RWPE1 (cell line): ENCODE measurements around the gene ASCL1.

Experiments used
- CTCF ChIA-PET: fragments of 350-600 bp; sonication (Branson Sonifier 250); formaldehyde crosslinking; extraction: SDS; loops from one replicate; lab custom pipeline; 2021; lab: Yijun Ruan, JAX
- POLR2A ChIA-PET: fragments of 400-600 bp; formaldehyde crosslinking; extraction: SDS; loops from one replicate; lab custom pipeline; 2020; ENCODE audit warnings: antibody characterized with exemption; ENCODE audit not compliant: low non-redundant PET; lab: Yijun Ruan, JAX
- DNase-seq: peaks from one replicate; pipeline ENCODE4 v3.0.0; 2012; ENCODE audit warnings: low spot score
- H3K27ac ChIP-seq: fragments of 450-650 bp; 2 replicates; pipeline ENCODE4 v1.5.1; 2017
- CTCF ChIP-seq: fragments of 450-650 bp; conservative IDR thresholded peaks from 2 replicates; pipeline ENCODE4 v1.5.1; 2017; ENCODE audit warnings: low read depth, mild to moderate bottlenecking

Gene ASCL1

DNA sequence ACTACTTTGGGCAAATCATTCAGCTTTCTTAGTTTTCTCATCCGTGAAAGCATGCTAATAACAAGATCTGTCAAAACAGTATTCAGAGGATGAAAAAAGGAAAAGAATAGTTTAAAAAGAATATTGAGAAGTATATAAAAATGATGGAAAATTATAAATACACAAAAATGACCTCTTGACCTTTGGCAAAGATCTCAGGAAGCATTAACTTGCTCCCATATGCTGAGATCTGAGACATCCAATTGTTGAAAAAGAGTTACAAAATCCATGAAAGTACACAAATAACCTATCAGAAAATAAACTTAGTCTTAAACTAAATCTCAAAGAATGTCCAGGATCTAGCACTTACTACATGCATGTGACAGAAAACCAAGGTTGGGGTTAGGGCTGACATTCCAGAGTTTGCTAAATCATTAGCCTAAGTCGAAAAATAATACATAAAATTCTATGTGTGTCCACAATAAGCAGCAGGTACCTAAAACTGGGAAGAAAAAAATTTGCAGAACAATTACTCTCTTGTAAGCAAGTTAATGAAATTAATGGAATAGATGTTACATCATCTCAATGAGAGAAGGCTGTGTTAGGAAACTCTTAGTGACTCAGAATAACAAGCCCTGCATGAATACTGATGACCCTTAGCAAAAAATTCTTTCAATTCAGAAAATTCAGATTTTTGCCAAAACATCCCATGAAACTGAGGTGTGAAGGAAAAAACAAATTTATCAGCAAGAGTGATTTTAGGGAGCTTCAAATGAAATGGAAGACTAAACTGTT lies 43.8 kb upstream of the ASCL1 start:
- no peak overlapping the region for H3K27ac ChIP-seq
- no peak for DNase-seq
- no peak for TF ChIP-seq CTCF
- CTCF ChIA-PET, result no interaction called here
- POLR2A ChIA-PET, result no interaction called here

DNA sequence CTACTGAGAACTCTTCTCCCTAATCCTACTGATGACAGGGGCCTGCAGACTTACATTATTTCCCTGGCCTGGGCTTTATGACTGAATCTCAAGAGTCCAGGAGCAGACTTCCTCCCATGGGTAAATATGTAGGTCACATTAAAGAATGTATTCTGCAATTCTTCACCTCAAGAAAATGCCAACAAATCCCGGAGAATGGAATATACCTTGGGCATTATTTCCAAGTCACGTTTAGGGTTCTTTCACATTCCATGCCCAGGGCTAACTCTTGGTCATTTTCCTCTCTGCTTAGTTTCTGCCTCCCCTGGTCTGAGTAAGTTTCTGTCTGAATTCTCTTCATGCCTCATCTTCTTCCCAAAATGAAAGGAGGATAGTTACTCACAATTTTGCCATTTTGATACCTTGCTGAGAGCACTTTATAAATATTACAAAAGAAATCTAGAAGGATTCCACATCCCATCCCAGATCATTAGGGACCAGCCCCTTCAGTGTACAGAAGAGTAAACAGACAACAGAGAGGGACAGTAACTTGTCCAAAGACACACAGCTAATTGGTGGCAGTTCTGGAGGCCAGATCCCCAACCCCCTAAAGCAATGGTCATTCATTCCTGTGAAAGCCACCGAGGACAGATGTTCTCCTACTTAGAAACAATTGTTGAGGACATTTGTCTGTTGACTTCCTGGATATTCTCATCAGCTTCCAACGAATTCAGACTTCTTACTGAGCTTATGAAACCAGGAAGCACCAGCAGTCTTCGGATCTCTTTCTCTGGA lies 41.0 kb upstream of the ASCL1 start:
- POLR2A ChIA-PET, result no interaction called here
- TF ChIP-seq CTCF, result no peak
- no peak for DNase-seq
- H3K27ac ChIP-seq, result no peak overlapping the region
- CTCF ChIA-PET, result interaction anchor here (0.6 kb wide), 1 partner anchor 44 kb away, joined by 3 read pairs; no protein-coding TSS in a partner anchor

DNA sequence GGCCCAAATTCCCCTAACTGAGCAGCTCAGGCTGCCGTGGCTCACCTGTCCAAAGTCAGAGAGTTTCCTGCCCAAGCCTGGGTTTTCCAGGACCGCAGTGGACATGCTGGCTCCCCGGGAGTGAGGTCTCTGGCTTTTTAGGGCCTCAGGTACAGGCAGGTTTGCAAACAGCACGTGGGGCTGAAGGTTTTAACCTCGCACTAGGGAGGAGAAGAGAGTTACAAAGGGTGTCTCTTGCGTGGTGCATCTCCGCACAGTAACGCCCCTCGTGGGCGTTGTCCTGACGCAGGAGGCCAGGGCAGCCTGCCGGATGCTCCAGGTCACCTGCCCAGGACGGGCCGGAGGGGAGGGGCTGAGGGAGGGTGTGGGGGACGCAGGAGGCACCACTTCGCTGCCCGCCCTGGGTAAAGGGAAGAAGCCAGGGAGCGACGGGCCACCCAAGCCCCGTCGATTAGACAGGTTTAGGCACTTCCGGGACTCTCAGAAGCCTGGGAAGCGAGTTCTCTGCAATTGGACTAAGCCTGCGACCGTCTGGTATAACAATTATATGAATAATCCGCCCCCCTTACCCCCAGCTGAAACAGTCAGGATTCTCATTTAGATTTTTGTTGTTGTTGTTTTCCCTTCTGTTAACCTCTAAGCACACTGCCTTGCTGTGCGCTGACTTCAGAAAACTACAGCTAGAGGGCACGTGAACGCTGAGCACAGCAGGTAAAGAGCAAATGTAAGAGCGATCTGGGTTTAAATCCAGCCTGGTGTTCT lies 40.3 kb upstream of the ASCL1 start, which contains the start of gene PAH:
Gene PAH (minus strand): TSS at position 219 of the 762 bp plus-strand sequence. CDS start 114 bp downstream, at position 105.
- DNase-seq, result no peak
- no peak within 1 kb of the TSS for H3K27ac ChIP-seq
- CTCF ChIA-PET, result interaction anchor here (0.6 to 0.7 kb wide), 3 partner anchors 43 to 324 kb away, joined by 3 to 7 read pairs (median 4); no protein-coding TSS in a partner anchor
- TF ChIP-seq CTCF, result no peak
- POLR2A ChIA-PET, result interaction anchor here (0.6 kb wide), 1 partner anchor 300 kb away, joined by 3 read pairs; no protein-coding TSS in a partner anchor

DNA sequence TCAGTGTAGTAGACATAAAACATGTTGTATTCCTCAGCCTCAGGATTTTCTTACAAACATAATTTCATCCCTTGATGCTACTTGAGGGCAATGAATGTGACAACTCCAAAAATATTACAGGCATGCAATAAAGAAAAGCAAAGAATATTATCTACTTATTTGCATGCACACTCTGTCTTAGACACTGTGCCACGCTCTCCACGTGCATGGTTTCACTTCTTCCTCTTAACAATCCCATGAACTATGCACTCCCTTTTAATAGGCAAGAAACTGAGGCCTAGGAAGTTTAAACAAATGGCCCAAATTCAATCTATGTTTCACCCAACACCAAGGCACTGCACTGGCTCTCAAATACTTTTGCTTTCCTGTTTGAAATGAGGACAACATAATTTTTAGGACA lies 38.6 kb upstream of the ASCL1 start:
- DNase-seq, result no peak
- TF ChIP-seq CTCF, result no peak
- ChIA-PET POLR2A (no interaction called here), CTCF (no interaction called here)
- H3K27ac ChIP-seq, result no peak overlapping the region

- CTCF ChIA-PET, result no interaction called here
- POLR2A ChIA-PET, result no interaction called here
- TF ChIP-seq CTCF, result no peak
- DNase-seq, result no peak
- no peak overlapping the region for H3K27ac ChIP-seq
Measured at GRCh38 chr12:102920271-102920670, 37.2 kb upstream of the ASCL1 start.

GRCh38 chr12:102921240-102921639 lies 36.2 kb upstream of the ASCL1 start:
- H3K27ac ChIP-seq, result no peak overlapping the region
- TF ChIP-seq CTCF, result no peak
- DNase-seq, result no peak
- ChIA-PET CTCF (no interaction called here), POLR2A (no interaction called here)
